NB4 (cell line): ENCODE measurements around the gene SCAPER.

Experiments used
- CTCF ChIP-seq: IDR thresholded peaks from one replicate; pipeline ENCODE4 v1.5.1; 2012; ENCODE audit warnings: low read depth, low read length
- MAX ChIP-seq: IDR thresholded peaks from 2 replicates; pipeline ENCODE4 v1.6.1; 2011; ENCODE audit warnings: low read depth, low read length
- MYC ChIP-seq: IDR thresholded peaks from 2 replicates; pipeline ENCODE4 v1.6.1; 2011; ENCODE audit warnings: low read depth, low read length
- POLR2A ChIP-seq: IDR thresholded peaks from 2 replicates; pipeline ENCODE4 v1.6.1; 2011; ENCODE audit warnings: mild to moderate bottlenecking; ENCODE audit not compliant: insufficient read length; ENCODE audit errors: extremely low read depth

- TF ChIP-seq CTCF (no peak), POLR2A (no peak), MAX (no peak), MYC (no peak)
These were observed 457.3 kb downstream of the SCAPER start for GRCh38 chr15:76447728-76448441.
